ENCODE data around the gene PGA5.

- TF ChIP-seq POLR2A (IDR thresholded peaks at IDR 0.05) (no peak), CTCF (IDR thresholded peaks at IDR 0.05) (no peak)
Observed at GRCh38 chr11:61290905-61291690, 50.1 kb downstream of the PGA5 start.

Measured in thyroid gland (tissue), 4 donors.